NCI-H526 treated with DMSO at 0.1 percent for 48 hours (cell line): ENCODE results near the gene SFTPB.
A peak's percentile ranks its signal among the peaks of the same experiment; 100 is the strongest.
"Not testable (repeated sequence)": the region's sequence is repeated elsewhere in the genome, so short reads cannot be mapped to it uniquely, and the experiment has no call there.

Experiments used
- DNase-seq: peaks from one replicate; lab custom pipeline; 2025; lab: John Stamatoyannopoulos, UW

SFTPB gene

DNA sequence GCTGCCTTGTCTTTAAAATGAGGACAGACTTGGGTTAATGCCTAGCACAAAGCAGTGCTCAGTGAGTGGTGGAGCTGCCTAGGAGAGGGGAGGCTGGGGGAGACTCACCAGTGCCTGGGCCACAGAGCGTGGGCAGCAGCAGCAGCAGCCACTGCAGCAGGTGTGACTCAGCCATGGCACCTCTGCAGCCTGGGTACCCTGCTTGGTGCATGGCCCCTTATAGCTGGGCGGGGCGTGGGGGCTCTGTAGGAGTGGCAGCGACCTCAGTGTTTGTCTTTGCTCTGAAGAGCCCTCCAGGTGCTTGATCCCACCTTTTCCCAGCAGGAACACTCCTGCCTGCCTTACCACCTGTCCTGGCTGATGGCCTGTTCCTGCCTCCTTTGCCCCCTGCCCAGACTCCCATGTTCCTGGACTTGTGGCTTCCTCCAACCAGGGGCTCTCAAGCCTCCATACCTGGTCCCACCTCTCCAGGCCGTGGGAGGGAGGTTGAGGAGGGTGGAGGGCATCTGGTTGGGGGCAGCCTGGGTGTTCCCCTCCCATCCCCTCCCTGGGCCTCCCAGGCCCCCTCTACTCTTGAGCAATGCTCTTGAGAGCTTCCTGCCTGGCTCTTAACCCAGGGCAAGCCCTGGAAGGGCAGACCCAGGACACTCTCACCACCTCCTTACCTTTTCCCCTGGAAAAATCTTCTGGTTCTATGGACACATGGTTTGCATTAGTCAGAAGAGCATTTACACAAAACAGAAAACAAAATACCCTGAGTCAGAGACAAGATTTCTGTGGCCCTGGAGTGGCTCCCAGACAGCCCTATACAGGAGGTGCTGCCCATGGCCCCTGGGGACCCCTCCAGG, at the start of gene SFTPB:
SFTPB (minus strand) TSS at position 191 of the 848 bp plus-strand sequence; CDS start at position 175, 16 bp downstream.
- DNase-seq = no peak

DNA sequence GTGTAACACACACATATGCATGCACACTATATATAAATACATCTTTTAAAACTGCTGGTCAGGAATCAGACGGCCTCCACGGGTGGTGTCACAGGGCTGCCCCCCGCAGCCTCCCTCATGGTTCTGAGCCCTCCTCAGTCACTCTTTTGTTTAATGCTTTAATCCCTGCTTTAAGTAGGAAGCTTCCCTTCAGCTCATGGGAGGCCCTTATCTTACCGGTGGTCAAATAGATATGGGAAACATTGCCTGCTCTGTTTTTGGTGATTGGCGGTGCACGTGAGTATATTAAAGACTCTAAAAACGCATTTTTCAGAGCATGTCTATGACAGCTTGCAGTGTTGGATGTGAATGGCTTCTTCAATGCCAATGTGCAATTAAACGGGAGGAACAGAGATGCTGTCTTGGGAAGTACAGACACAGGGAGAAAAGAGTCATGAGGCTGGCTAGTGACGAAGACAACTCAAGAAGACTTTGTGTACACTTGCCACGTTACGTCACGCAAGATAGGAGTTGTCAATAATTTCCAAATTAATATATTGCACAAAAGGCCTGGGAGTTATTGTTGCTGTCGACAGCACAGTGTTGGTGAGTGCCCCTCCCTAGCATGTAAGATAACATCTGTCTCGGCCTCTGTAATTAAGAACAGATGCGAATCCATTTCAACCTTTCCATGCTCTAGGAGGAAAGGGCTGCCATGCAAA, 49.5 kb upstream of the SFTPB start:
- DNase-seq = no peak

GRCh38 chr2:85716346-85716914, 48.4 kb upstream of the SFTPB start:
- DNase-seq = no peak

DNA sequence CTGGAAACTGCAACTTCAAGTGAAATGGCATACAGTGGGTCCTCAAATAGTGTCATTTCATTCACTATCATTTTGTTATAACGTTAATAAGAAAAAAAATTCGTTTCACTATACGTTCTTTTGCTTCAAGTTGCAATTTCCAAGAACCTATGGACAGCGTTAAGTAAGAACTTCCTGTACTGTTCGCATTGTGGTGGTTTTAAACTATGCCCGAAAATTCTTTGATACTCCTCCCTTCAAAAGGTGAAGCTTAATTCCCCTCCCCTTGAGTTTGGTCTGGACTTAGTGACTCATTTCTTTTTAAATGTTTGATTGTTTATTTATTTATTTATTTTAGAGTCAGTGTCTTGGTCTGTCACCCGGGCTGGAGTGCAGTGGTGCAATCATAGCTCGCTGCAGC, 46.8 kb upstream of the SFTPB start:
- DNase-seq = no peak

DNA sequence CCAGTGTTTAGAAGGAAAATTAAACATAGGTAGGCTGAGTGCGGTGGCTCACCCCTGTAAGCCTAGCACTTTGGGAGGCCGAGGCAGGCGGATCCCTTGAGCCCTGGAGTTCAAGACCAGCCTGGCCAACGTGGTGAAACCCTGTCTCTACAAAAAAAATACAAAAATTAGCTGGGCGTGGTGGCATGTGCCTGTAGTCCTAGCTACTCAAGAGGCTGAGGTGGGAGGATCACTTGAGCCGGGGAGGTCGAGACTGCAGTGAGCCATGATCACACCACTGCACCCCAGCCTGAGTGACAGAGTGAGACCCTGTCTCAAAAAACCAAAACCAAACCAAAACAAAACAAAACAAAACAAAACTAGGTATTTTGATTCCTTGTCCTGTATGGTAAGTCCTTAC, 46.4 kb upstream of the SFTPB start:
- DNase-seq = not testable (repeated sequence)

DNA sequence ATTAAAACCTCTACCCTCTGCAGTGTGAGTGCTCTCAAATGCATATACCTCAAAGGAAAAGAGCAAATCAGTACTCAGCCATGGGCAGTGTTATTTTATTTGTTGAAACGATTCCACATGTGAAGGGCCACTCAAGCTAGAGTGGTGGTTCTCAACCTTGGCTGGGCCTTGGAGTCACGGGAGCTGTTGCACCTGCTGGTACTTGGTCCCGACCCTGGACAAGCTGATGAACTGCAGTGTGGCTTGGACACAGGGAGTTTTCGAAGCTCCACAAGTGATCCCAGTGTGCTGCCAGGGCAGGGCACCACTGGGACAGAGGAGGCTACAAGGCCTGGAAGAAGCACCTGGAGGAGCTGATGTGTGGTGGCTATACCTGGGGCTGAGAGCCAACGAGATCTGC, 45.8 kb upstream of the SFTPB start:
- no peak for DNase-seq

DNA sequence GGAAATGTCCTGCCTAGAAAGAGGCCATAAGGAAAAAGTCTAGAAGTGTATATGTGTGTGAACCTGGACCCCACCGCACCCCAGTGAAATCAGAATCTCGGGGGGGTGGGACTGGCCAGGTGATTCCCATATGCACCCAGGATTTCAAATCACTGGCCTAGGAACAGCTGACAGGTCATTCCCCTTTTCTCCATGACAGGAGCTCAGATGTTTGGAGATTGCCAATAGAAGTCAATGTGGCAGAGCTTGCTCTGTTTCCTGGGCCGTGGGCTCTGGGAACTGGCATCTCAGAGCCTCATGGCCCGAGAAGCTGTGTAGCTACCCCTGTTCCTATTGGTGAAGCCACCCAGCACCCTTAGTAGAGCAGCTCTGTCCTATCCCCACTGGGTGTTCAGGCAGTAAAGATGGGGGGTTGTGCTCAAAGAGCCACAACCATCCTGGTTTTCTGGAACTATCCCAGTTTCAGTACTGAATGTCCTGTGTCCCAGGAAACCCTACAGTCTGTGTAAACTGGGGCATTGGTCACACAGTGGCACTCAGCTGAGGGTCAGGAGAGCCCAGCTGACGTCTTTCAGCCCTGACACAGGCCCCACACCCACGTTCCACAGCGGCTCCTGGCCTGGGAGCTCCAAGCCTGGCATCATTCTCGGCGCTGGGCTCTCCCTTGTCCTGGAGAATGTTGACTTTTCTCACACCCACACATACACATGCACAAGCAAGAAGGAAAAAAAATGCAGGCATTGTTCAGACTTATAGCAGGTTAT, 45.0 kb upstream of the SFTPB start:
- no peak for DNase-seq

- DNase-seq = no peak
Observed at GRCh38 chr2:85712336-85712735, 44.3 kb upstream of the SFTPB start.

- no peak for DNase-seq
Observed at GRCh38 chr2:85711578-85712060, 43.6 kb upstream of the SFTPB start.

DNA sequence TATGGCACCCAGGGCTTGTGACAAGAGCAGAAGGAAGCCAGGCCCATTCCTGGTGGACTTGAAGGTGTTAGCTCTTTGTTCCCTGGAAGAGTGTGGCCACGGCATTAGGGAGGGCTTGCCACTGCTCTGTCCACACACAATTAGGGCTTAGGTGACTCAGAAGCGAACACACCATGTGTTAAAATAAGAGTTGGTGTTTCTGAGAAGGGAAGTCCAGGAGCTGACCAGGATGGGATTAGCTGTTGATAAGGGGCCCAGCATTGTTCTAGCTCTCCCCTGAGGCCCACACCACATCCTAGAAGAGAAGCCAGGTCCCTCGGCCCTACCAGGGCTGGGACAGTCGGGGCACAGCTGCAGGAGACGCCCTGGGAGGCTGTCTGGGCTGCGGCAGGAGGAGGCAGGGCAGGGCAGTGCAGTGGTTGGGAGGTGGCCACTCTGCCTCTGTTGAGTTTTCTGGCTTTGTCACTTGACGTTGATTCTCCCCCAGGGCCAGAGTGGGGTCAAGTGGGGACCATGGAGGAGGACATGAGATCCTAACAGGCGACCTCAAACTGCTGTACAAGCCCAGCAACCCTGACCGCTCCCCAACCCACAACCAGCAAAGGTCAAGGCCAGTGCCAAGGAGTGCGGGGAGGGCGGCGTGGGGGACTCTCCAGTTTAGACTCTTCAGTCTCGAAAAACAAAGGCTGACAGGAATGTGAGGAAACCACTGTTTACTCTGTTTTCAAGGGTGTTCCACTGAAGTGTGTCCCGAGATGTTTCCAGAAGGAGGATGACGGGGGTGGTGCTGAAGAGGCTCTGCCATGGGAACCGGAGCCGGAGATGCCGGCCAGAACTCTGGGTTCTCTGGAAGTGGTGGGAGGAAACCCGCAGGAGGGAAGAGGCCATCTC, 42.9 kb upstream of the SFTPB start:
- no peak for DNase-seq

DNA sequence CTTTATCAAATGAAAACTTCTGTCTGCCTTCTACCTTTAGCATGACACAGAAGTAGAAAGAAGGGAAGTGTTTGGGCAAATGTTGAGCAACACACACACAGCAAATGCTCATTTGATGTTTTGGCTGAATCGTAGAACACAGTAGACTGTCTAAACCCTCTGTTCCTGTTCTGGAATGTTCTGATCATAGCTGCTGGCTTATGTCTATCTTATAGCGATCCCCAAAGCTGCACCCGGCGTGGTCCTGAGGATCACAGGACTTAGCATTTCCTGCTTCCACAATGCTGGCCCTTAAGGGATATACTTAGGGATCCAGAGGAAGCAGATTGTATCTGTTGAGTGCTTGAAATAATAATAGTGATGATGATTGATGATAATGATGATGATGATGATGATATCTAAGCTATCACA, 41.4 kb upstream of the SFTPB start:
- no peak for DNase-seq

GRCh38 chr2:85708641-85709040, 40.6 kb upstream of the SFTPB start:
- DNase-seq = no peak

- peak; percentile 58 for DNase-seq
Observed at GRCh38 chr2:85707304-85707703, 39.3 kb upstream of the SFTPB start.

GRCh38 chr2:85706599-85707296, 38.7 kb upstream of the SFTPB start:
- DNase-seq = no peak

- no peak for DNase-seq
Observed at GRCh38 chr2:85706063-85706462, 38.1 kb upstream of the SFTPB start.

GRCh38 chr2:85705680-85706039, 37.7 kb upstream of the SFTPB start:
- no peak for DNase-seq

- no peak for DNase-seq
Observed at GRCh38 chr2:85704800-85705679, 37.0 kb upstream of the SFTPB start.

- DNase-seq = no peak
Observed at GRCh38 chr2:85704038-85704437, 36.0 kb upstream of the SFTPB start.

DNA sequence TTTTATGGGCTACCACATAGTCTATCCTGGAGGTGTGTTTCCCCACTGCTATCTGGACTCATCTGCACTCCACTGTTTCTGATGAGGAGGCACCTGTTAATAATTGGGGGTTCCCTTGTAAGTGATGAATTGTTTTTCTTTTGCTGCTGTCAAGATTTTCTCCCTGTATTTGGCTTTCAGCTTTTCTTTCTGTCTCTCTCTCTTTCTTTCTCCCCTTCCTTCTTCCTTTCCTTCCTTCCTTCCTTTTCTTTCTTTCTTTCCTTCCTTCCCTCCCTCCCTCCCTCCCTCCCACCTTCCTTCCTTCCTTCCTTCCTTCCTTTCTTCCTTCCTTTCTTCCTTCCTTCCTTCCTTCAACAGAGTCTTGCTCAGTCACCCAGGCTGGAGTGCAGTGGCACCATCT, 35.3 kb upstream of the SFTPB start:
- DNase-seq = no peak

- DNase-seq = no peak
Observed at GRCh38 chr2:85702800-85703199, 34.8 kb upstream of the SFTPB start.
